HG02885 (cell line): ENCODE data around the gene CRYBB3.
"Not testable (repeated sequence)": the region's sequence is repeated elsewhere in the genome, so short reads cannot be mapped to it uniquely, and the experiment has no call there.

ENCODE experiments used
- ATAC-seq: cut with Tn5 transposase; IDR thresholded peaks from one replicate; pipeline ENCODE4 v1.9.1; 2021; ENCODE audit warnings: mild to moderate bottlenecking; ENCODE audit not compliant: unreplicated experiment, poor library complexity

CRYBB3 gene

DNA sequence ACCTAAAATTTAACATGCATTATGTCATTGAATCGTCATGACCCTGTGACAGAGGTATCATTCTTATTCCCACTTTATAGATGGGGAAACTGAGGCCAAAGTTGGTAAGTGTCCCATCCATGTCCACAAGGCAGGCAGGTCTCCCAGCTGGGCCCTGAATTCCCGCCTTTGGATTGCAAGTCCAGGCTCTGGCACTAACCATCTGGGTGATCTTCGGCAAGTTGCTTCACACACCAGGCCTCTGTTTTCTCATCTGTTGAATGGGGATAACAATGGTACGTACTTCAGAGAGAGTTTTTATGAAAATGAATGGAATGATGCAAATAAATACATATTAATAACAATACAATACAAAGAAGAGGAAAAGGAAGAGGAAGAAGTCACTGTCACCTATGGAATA, 3.4 kb downstream of the CRYBB3 start:
- no peak for ATAC-seq

DNA sequence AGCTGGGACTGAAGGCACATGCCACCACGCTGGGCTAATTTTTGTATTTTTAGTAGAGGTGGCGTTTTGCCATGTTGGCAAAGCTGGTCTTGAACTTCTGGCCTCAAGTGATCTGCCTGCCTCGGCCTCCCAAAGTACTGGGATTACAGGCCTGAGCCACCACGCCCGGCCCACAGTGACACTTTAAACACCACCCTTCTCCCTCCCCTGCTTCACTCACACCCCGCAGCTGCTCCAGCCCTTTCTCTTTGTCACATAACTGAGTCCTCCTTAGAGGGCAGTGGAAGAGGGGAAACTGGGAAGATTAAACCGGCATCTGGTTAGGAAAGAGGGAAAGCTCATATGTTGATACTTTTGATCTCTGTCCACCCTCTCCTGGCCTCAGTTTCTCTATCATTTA, 4.9 kb downstream of the CRYBB3 start:
- ATAC-seq, result not testable (repeated sequence)

DNA sequence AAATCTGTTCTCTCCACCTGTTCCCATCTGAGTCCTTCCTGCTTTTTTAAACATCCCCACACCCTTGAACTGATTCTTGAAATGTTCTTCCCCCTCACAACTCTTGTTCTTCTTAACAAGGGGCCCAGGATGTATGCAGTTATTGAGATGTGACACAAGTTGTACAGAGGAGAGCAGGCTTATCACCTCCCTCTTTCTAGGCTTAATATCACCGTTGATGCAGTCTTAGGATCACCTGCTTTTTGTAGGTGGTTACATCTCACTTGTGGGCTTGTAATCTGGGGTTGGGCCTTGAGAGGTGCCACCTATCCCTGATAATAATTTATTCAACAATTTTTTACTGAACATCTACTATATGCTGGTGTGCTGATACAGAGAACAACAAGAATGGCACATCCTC, 6.2 kb downstream of the CRYBB3 start:
- no peak for ATAC-seq

DNA sequence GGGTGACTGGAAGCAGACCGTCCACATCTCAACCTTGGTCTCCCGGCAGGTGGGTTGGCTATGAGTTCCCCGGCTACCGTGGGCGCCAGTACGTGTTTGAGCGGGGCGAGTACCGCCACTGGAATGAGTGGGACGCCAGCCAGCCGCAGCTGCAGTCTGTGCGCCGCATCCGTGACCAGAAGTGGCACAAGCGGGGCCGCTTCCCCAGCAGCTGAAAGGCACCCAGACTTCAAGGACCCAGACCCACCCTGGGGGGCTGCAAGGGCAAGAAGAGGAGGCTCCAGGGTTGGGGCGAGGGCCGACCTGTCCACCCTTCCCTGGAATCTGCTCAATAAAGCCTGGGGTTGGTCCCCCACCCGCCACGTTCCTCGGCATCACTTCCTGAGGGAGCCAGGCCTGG, 7.3 kb downstream of the CRYBB3 start:
- no peak for ATAC-seq

DNA sequence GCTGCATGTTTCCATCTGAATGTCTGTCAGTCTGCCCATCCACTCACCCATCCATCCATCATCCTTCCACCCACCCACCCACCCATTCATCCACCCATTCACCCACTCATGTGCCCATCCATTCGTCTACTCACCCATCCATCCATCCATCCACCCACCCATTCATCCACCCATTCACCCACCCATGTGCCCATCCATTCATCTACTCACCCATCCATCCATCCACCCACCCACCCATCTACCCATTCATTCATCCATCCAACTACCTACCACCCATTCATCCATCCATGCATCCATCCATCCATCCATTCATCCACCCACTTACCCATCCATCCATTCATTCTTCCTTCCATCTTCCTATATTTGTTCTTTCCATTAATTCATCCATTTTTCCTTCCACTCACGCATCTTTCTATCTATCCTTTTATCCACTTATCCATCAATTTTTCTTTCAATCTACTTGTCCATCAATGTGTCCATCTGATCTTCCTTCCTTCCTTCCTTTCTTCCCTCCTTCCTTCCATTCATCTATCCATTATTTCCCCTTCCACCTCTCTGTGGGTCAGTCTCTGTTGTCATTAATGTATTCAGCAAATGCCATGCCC, 8.0 kb downstream of the CRYBB3 start:
- ATAC-seq, result no peak

DNA sequence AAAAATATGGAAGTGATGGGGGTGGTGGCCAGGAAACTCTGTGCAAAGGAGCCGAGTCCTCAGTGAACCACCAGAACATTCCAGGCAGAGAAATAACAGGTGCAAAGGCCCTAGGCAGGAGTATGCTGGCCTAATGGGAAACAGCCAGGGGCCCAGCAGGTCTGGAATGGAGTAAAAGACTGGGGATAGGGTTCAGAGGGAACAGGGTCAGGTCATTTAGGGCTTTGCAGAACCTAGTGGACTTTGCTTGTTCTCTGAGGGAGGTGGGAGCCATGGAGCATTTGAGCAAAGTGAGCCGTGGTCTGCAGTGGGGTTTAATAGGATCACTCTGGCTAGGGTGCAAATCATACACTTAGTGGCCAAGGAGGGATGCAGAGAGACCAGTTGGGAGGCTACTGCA, 8.7 kb downstream of the CRYBB3 start:
- no peak for ATAC-seq

DNA sequence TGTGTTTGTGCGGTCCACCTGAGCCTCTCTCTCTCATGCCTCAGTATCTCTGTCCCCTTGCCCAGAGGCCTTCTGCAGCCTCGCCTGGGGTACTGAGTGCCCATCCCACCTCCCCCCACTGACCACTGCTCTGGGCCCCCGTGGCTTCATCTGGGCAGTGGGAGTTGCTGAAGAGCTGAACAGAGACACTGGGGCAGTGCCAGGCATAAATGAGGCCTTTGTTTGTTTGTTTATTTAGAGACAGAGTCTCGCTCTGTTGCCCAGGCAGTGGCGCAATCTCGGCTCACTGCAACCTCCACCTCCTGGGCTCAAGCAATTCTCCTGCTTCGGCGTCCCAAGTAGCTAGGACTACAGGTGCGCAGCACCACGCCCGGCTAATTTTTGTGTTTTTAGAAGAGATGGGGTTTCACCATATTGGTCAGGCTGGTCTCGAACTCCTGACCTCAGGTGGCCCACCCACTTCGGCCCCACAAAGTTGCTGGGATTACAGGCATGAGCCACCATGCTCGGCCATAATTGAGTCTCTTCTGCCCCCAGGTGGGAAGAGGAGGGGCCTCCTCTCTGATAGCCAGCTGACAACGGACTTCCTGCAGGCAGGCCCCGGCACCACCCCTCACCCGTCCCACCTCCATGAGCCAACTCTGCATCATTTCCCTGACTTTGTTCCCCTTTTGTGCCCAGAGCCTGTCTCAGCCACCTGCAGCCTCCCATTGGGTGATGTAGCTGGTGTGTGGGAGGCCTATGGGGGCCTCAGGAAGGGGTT, 9.3 kb downstream of the CRYBB3 start:
- ATAC-seq, result no peak

DNA sequence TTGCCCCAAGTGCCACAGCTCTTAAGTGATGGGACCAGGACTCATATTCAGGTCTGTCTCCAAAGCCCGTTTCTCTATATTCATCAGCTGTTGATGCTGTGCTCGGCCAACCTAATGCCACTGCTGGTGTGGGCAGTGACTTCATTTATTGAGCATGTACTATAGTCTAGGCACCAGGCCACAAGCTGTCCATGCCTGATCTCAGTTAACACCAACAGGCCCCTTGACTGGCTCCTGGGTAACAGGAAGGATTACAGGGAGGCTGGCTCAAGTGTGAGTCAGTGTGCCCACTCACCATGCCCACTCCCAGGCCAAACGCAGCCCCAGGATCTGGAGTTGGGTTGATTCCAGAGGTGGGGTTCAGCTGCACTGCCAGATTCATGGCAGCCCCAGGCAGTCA, 11.1 kb downstream of the CRYBB3 start:
- ATAC-seq, result no peak

DNA sequence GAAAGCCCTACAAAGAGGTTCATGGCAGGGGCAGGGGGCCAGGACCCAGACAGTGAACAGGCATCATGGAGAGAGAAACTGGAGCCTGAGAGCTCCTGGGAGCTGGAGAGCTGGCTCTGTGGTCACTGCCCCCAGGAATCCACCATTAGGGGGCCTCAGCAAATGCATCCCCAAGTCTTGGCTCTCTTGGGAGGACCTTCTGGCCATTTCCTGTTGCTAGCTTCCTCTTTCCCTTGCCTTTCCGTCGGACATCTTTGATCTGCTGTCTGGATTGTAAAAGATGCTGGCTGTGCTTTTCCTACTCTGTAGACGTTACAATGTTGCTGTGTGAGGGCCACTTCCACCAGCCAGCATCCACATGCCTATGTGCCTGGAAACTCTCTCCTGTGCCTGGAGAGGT, 12.7 kb downstream of the CRYBB3 start:
- no peak for ATAC-seq

DNA sequence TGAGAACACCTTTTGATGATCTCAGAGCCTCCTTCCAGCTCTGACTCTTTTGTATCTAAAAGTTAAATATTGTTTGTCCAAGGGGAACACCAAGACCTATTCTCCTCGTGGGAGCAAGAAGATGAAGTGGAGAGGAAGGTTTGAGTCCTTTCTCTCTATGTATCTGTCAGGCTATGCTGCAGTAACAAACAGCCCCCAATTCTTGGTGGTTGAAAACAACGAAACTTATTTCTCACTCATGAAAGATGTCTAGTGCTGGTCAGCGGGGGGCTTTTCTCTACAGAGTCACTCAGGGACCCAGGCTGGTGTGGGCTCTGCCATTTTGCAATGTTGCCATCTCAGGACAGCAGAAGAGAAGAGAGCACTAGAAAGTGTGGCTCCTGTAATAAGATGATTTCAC, 13.6 kb downstream of the CRYBB3 start:
- no peak for ATAC-seq

DNA sequence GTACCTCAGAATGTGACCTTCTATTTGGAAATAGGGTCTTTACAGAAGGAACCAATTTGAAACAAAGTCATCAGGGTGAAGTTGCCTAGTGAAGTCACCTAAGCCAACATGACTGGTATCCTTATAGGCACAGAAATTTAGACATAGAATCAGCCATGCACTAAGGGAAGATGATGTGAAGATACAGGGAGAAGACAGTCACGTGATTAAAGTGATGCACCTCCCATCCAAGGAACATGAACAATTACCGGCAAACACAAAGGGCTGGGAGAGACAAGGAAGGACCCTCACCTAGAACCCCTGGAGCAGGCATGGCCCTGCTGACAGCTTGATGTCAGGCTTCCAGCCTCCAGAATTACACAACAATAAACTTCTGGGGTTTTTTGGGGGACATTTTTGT, 16.6 kb downstream of the CRYBB3 start:
- ATAC-seq, result no peak

DNA sequence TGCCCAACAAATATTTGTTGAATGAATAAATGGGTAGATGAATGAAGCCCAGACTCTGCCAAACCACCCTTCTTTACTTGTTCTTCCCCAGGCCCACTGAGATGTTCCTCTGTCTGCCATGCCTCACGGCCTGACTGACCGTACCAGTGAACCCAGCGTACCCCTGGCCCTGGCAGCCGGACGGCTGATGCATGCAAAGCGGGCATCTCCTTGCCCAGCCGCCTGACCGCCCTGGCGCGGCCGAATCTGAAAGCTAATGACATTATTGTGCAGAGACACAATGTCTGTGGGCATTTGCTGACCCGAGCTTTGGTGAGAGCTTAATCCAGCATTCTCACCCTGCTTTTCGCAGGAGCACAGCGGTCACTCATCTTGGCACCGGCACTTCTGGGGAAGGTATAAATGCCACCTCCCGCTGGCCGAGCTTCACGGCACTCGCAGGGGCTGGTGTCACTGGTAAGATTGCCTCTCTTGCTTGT, 19.6 kb downstream of the CRYBB3 start, which contains the start of gene CRYBB2:
TSS of gene CRYBB2 (plus strand) at position 429 of the 479 bp plus-strand sequence. CDS start 1,791 bp downstream, outside the sequence.
- ATAC-seq, result no peak

DNA sequence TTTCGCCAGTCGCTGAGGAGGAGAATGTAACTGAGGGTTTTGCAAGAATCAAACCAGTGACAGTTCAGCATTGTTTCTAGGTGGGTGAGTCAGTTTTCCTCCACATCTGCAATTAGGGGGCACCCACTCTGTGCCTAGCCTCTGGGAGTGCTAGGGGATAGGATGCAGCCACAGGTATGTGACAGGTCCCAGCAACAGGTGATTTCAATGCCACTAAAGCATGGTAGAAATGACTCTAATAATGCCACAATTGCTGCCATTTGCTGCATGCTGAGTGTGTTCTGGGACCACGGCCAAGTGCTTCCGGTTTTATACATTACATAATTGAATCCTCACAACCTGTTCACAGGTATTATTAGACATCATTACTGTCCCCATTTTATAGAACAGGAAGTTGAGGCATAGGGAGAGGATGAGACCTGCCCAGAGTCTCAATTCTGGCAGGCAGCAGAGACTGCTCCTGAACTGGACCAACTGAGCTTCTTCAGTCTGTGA, 20.3 kb downstream of the CRYBB3 start:
- no peak for ATAC-seq

DNA sequence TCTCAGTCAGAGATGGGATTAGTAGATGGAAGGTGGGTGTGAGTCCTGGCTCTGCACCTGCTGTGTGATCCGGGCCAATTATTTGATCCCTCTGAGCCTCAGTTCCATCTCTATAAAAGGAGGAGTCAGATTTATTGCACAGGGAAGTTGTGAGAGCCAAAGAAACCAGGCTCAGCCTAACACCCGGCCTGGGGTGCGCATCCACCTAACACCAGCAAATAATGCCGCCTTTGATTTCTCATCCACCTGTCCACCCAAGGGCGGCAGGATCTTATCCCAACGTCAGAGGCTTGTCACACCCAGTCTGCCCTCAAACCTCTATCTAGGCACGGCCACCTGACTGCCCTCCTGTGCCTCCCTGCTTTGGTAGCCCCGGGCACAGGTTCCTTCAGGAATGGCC, 22.1 kb downstream of the CRYBB3 start:
- no peak for ATAC-seq

DNA sequence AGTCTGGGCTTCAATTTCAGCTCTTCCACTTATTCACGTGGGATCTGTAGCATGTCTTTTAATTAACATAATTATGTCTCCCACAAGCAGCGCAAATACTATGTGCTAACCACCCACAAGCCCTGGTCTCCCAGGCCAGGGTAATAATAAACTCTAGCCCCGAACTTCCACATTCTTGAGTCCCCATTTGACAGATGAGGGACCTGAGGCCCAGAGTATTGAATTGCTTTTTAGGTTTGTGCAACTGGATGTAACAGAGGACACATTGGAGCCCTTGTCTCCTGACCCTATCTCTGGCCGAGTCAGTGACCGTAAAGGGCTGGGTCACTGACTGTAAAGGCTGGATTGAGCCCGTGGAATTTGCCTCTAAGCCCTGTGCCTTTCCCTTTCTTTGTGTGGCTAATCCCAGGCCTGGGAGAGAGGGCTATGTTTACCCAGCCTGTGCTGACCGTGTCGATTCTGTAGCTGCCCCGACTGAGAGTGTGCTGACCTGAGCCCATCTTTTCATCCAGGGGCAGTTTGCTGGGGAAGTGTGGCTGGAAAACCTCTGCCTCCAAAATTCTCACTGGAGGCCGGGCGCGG, 23.7 kb downstream of the CRYBB3 start:
- no peak for ATAC-seq

DNA sequence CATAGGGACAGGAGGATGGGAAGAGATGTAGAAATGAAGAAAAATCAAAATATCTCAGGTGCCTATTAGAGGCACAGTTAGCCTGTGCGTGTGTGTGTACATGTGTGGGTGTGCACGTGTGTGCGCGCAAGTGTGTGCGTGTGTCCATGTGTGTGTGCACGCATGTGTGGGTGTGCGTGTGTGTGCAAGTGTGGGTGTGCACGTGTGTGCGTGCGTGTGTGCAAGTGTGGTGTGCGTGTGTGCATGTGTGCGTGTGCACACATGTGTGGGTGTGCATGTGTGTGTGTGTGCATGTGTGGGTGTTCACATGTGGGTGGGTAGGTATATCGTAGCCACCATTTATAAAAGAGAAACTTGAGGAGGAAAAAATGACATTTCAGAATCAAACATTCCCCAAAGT, 29.2 kb downstream of the CRYBB3 start:
- no peak for ATAC-seq

DNA sequence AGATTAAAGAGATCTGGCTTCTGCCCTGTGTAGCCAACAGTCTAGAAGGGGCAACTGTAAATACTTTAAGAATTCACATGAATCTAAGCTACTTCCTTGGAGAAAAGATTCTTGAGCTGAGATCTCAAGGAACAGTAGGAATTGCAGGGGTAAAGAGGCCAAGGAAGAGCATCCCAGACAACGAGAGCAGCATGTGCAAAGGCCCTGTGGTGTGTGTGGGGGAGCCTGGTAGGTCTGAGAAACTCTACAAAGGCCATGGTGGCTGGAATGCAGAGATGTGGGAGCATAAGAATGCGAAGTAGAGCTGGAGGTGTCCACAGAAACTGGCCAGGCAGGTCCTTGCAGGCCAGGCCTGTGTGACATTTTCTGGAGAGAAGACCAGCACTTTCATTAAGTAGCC, 31.1 kb downstream of the CRYBB3 start:
- ATAC-seq, result not testable (repeated sequence)

DNA sequence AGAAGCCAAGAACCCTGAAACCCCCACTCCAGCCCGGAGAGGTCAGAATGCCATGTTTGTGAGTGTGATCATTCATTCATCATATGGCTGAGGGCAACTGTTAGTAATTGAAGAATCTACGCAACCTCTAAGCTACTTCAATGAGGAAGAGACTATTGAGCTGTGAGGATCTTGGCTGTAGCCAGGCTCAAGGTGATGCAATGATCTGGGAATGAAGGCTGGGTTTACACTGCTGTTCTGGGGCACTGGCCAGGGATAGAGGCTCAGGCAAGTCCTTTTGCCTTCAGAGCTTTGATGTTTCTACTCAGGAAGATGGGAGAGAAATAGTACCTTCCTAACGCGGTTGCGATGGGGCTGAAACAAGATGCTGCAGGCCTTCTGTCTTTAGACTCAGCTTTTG, 32.6 kb downstream of the CRYBB3 start:
- no peak for ATAC-seq

DNA sequence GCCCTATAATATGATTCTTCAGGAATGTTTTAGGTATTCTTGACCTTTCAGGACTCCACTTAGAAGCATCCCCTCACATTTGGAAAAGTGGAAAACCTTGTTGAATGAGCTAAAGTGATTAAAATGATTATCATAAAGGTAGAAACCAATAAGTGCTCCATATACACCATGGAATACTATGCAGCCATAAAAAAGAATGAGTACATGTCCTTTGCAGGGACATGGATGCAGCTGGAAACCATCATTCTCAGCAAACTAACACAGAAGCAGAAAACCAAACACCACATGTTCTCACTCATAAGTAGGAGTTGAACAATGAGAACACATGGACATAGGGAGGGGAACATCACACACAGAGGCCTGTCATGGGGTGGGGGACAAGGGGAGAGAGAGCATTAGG, 34.0 kb downstream of the CRYBB3 start:
- not testable (repeated sequence) for ATAC-seq

DNA sequence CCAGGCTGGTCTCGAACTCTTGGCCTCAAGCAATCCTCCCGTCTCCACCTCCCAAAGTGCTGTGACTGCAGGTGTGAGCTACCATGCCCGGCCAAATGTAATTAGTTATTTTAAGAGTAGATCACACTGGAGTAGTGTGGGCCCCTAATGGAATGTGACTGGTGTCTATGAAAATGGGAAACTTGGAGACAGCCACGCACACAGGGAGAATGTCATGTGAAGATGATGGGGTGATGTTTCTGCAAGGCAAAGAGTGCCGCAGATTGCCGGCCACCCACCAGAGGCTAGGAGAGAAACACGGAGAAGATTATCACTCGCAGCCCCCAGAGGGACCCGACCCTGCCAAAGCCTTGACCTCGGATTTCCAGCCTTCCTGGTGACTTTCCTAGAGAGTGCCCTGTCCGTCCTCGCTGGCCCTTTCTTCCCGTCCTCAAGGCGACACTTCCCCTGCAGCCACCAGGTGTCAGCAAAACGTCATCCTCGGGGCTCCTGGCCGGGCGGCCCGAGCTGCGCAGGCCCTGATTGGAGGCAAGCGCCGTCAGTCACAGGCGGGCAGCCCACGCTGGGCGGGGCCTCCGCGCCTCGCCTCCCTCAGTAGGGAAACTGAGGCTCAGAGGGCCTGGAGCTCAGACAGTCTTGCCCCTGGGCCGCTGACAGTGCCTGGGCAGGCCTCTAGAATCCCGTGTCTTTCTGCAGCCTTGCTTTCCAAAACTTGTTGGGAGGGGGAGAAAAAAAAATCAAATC, 36.1 kb downstream of the CRYBB3 start:
- no peak for ATAC-seq

DNA sequence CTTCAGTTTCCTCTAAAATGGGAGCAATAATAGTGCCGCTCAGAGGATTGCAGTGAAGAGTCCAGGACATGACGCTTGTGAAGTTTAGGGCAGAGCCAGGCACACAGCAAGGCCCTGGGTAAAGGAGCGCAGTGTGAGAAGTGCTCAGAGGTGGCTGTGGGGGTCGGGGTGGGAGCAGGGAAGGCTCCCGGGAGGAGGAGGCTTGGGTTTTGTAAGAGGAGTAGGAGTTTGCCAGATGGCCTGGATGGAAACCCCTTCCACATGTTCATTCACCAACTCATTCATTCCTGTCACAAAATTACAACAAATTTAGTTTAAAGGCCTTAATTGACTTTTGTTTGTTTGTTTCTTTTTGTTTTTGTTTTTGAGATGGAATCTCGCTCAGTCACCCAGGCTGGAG, 36.8 kb downstream of the CRYBB3 start:
- ATAC-seq, result no peak
